HFF-Myc (cell line): ENCODE data around the gene C19orf81.

Experiments
- DNase-seq: peaks from one replicate; pipeline ENCODE4 v3.0.0-alpha.2; 2011; ENCODE audit warnings: low read depth; ENCODE audit errors: extremely low read depth
- H3K4me3 ChIP-seq: replicated peaks from 2 replicates; pipeline ENCODE4 v1.5.1; 2011; ENCODE audit warnings: low read depth, mild to moderate bottlenecking, control low read depth, low read length
- CTCF ChIP-seq: IDR thresholded peaks from 2 replicates; pipeline ENCODE4 v1.5.1; 2012; ENCODE audit warnings: mild to moderate bottlenecking, low read depth, low read length, control low read depth; ENCODE audit errors: missing control alignments

Gene C19orf81

GRCh38 chr19:50686310-50687032 lies 37.2 kb downstream of the C19orf81 start:
- DNase-seq, result no peak
- TF ChIP-seq CTCF, result no peak
- no peak overlapping the region for H3K4me3 ChIP-seq

- TF ChIP-seq CTCF, result no peak
- no peak for DNase-seq
- no peak overlapping the region for H3K4me3 ChIP-seq
Observed at GRCh38 chr19:50688766-50689165, 39.5 kb downstream of the C19orf81 start.

GRCh38 chr19:50690439-50690838 lies 41.2 kb downstream of the C19orf81 start:
- no peak overlapping the region for H3K4me3 ChIP-seq
- TF ChIP-seq CTCF, result no peak
- DNase-seq, result no peak

- no peak for DNase-seq
- H3K4me3 ChIP-seq, result no peak overlapping the region
Observed at GRCh38 chr19:50693064-50693975, 44.1 kb downstream of the C19orf81 start.

GRCh38 chr19:50694815-50695145 lies 45.5 kb downstream of the C19orf81 start:
- no peak for DNase-seq
- TF ChIP-seq CTCF, result no peak
- no peak overlapping the region for H3K4me3 ChIP-seq

More at GRCh38 chr19:50693064-50693975, 44.1 kb downstream of the C19orf81 start:
- TF ChIP-seq CTCF, result no peak

GRCh38 chr19:50695251-50696093 lies 46.2 kb downstream of the C19orf81 start:
- TF ChIP-seq CTCF, result no peak
- no peak for DNase-seq
- no peak overlapping the region for H3K4me3 ChIP-seq
